Mesodermal cell (in vitro differentiated cells): Measurements from ENCODE around the gene PTPRG.
A peak's percentile ranks its signal among the peaks of the same experiment; 100 is the strongest.

Experiments
- H3K27ac ChIP-seq: 2 replicates; pipeline ENCODE4 v1.7.0; 2013; ENCODE audit warnings: mild to moderate bottlenecking, low read depth, low read length, moderate library complexity; ENCODE audit not compliant: severe bottlenecking
- H3K36me3 ChIP-seq: 2 replicates; pipeline ENCODE4 v1.7.1; 2013; ENCODE audit warnings: mild to moderate bottlenecking, low read length, moderate library complexity; ENCODE audit not compliant: control insufficient read depth, insufficient read depth
- H3K4me1 ChIP-seq: one replicate; pipeline ENCODE4 v1.7.1; 2013; ENCODE audit warnings: mild to moderate bottlenecking, low read length; ENCODE audit not compliant: insufficient read depth, control insufficient read depth, poor library complexity, severe bottlenecking
- H3K4me3 ChIP-seq: 2 replicates; pipeline ENCODE4 v1.7.0; 2013; ENCODE audit warnings: low read length, control low read depth, mild to moderate bottlenecking; ENCODE audit not compliant: insufficient read depth, poor library complexity, severe bottlenecking; ENCODE audit errors: extremely low read depth
- H3K9me3 ChIP-seq: 2 replicates; pipeline ENCODE4 v1.7.1; 2013; ENCODE audit warnings: mild to moderate bottlenecking, low read length, moderate library complexity; ENCODE audit not compliant: control insufficient read depth
- WGBS, 2 experiments: methylation state at CpG; one replicate each; pipeline ENCODE4 v1.1.5; 2013; ENCODE audit warnings: missing lambda C conversion rate in 2 of 2; ENCODE audit not compliant: insufficient coverage in 2 of 2; 5-methylcytosine and 5-hydroxymethylcytosine counted together

The PTPRG gene

GRCh38 chr3:61601831-61602230 is 40.5 kb downstream of the PTPRG start:
- H3K4me3 ChIP-seq: no peak overlapping the region
- peaks cover 6% of the 10 kb centered on the region for H3K9me3 ChIP-seq
- H3K27ac ChIP-seq: peak overlapping the region; percentile 85
- H3K4me1 ChIP-seq: no peaks in the 10 kb centered on the region
- H3K36me3 ChIP-seq: peaks cover 24% of the 10 kb centered on the region
- 84% methylated on average over 4 of the region's 4 CpGs for WGBS, 2 experiments

- 80 to 100% methylated on average over 1 of the region's 3 CpGs for WGBS, 2 experiments
- Histone ChIP-seq H3K36me3 (peaks cover 24% of the 10 kb centered on the region), H3K9me3 (peaks cover 6% of the 10 kb centered on the region)
Measured at GRCh38 chr3:61602466-61602865, 41.1 kb downstream of the PTPRG start.

GRCh38 chr3:61605589-61606175 is 44.3 kb downstream of the PTPRG start:
- Histone ChIP-seq H3K4me1 (no peaks in the 10 kb centered on the region), H3K36me3 (peaks cover 24% of the 10 kb centered on the region), H3K27ac (no peak overlapping the region), H3K4me3 (no peak overlapping the region), H3K9me3 (peaks cover 6% of the 10 kb centered on the region)
- 95 to 100% methylated on average over 1 to 2 of the region's 4 CpGs for WGBS, 2 experiments

More at GRCh38 chr3:61602466-61602865, 41.1 kb downstream of the PTPRG start:
- H3K4me1 ChIP-seq: no peaks in the 10 kb centered on the region
- H3K27ac ChIP-seq: peak overlapping the region; percentile 85
- no peak overlapping the region for H3K4me3 ChIP-seq

- H3K4me3 ChIP-seq: no peak overlapping the region
- H3K36me3 ChIP-seq: peaks cover 27% of the 10 kb centered on the region
- H3K27ac ChIP-seq: no peak overlapping the region
- 90% methylated on average over 4 of the region's 6 CpGs for WGBS, 2 experiments
- H3K9me3 ChIP-seq: peaks cover 6% of the 10 kb centered on the region
- no peaks in the 10 kb centered on the region for H3K4me1 ChIP-seq
Measured at GRCh38 chr3:61606196-61606595, 44.8 kb downstream of the PTPRG start.

GRCh38 chr3:61608072-61608471 is 46.7 kb downstream of the PTPRG start:
- no peaks in the 10 kb centered on the region for H3K4me1 ChIP-seq
- H3K27ac ChIP-seq: no peak overlapping the region
- H3K4me3 ChIP-seq: no peak overlapping the region
- peaks cover 3% of the 10 kb centered on the region for H3K9me3 ChIP-seq
- H3K36me3 ChIP-seq: peaks cover 24% of the 10 kb centered on the region
- 89 to 100% methylated on average over 3 to 5 of the region's 6 CpGs for WGBS, 2 experiments

GRCh38 chr3:61608711-61609110 is 47.3 kb downstream of the PTPRG start:
- H3K27ac ChIP-seq: no peak overlapping the region
- H3K36me3 ChIP-seq: peaks cover 21% of the 10 kb centered on the region
- WGBS, 2 experiments: 94 to 100% methylated on average over 2 to 3 of the region's 5 CpGs

GRCh38 chr3:61610316-61610715 is 48.9 kb downstream of the PTPRG start:
- Histone ChIP-seq H3K4me1 (peaks cover 3% of the 10 kb centered on the region), H3K27ac (no peak overlapping the region), H3K9me3 (no peaks in the 10 kb centered on the region), H3K4me3 (no peak overlapping the region), H3K36me3 (peaks cover 24% of the 10 kb centered on the region)
- 81% methylated on average over 2 of the region's 3 CpGs; no CpG with 5 or more reads in 1 of the 2 experiments for WGBS, 2 experiments

More at GRCh38 chr3:61608711-61609110, 47.3 kb downstream of the PTPRG start:
- no peaks in the 10 kb centered on the region for H3K9me3 ChIP-seq
- peaks cover 2% of the 10 kb centered on the region for H3K4me1 ChIP-seq
- H3K4me3 ChIP-seq: no peak overlapping the region

- 88 to 95% methylated on average over 11 to 12 of the region's 13 CpGs for WGBS, 2 experiments
- Histone ChIP-seq H3K36me3 (peaks cover 16% of the 10 kb centered on the region), H3K4me3 (no peak overlapping the region), H3K4me1 (peaks cover 3% of the 10 kb centered on the region), H3K9me3 (no peaks in the 10 kb centered on the region), H3K27ac (no peak overlapping the region)
Measured at GRCh38 chr3:61612211-61613194, 51.1 kb downstream of the PTPRG start.

- Histone ChIP-seq H3K4me1 (peaks cover 3% of the 10 kb centered on the region), H3K9me3 (no peaks in the 10 kb centered on the region), H3K36me3 (peaks cover 16% of the 10 kb centered on the region), H3K27ac (no peak overlapping the region), H3K4me3 (no peak overlapping the region)
- WGBS, 2 experiments: 100% methylated on average over 1 of the region's 1 CpG
Measured at GRCh38 chr3:61613666-61614065, 52.3 kb downstream of the PTPRG start.

GRCh38 chr3:61615643-61616042 is 54.3 kb downstream of the PTPRG start:
- Histone ChIP-seq H3K9me3 (no peaks in the 10 kb centered on the region), H3K27ac (no peak overlapping the region), H3K36me3 (peaks cover 21% of the 10 kb centered on the region), H3K4me1 (peaks cover 3% of the 10 kb centered on the region), H3K4me3 (no peak overlapping the region)
- WGBS, 2 experiments: 93 to 100% methylated on average over 3 to 4 of the region's 4 CpGs
